Smooth muscle cell (in vitro differentiated cells): ENCODE results near the gene LAMB4. TPM values are rescaled to one million over a fixed set of nuclear protein-coding genes. Genes with fewer than 3 reads are reported as not detected.

ENCODE experiments used
- DNase-seq: peaks from one replicate; lab custom pipeline; 2025; ENCODE audit not compliant: unreplicated experiment; lab: John Stamatoyannopoulos, UW
- H2AFZ ChIP-seq: fragments of 200-600 bp; sonication (generic); 2 replicates; pipeline ENCODE4 v1.6.0; 2016; ENCODE audit warnings: antibody characterized with exemption, low read depth, mild to moderate bottlenecking
- H3F3A ChIP-seq: fragments of 200-600 bp; sonication (generic); 2 replicates; pipeline ENCODE4 v1.6.0; 2017; ENCODE audit warnings: antibody characterized with exemption, low read depth
- H3K27ac ChIP-seq: fragments of 200-600 bp; sonication (generic); 2 replicates; pipeline ENCODE4 v1.5.1; 2016; ENCODE audit warnings: low read depth, mild to moderate bottlenecking
- H3K27me3 ChIP-seq: fragments of 200-600 bp; sonication (generic); 2 replicates; pipeline ENCODE4 v1.6.1; 2016; ENCODE audit warnings: low read depth, mild to moderate bottlenecking
- H3K36me3 ChIP-seq: fragments of 200-600 bp; sonication (generic); 2 replicates; pipeline ENCODE4 v1.5.1; 2016; ENCODE audit warnings: low read depth
- H3K4me1 ChIP-seq: fragments of 200-600 bp; sonication (generic); 2 replicates; pipeline ENCODE4 v1.5.1; 2016; ENCODE audit warnings: low read depth
- H3K4me2 ChIP-seq: fragments of 200-600 bp; sonication (generic); 2 replicates; pipeline ENCODE4 v1.6.0; 2016; ENCODE audit warnings: mild to moderate bottlenecking
- H3K4me3 ChIP-seq: fragments of 200-600 bp; sonication (generic); 2 replicates; pipeline ENCODE4 v1.5.1; 2016; ENCODE audit warnings: mild to moderate bottlenecking
- H3K79me2 ChIP-seq: fragments of 200-600 bp; sonication (generic); 2 replicates; pipeline ENCODE4 v1.6.0; 2016; ENCODE audit warnings: low read depth, mild to moderate bottlenecking
- H3K9ac ChIP-seq: fragments of 200-600 bp; sonication (generic); 2 replicates; pipeline ENCODE4 v1.6.0; 2016; ENCODE audit warnings: low read depth
- H3K9me3 ChIP-seq: fragments of 200-600 bp; sonication (generic); replicated peaks from 2 replicates; pipeline ENCODE4 v1.5.1; 2016; ENCODE audit warnings: low read depth
- H4K20me1 ChIP-seq: fragments of 200-600 bp; sonication (generic); 2 replicates; pipeline ENCODE4 v1.6.0; 2016; ENCODE audit warnings: low read depth
- WGBS: methylation state at CpG from one replicate; pipeline ENCODE4 v1.1.7; 2016; ENCODE audit warnings: low lambda C conversion rate; 5-methylcytosine and 5-hydroxymethylcytosine counted together
- polyA plus RNA-seq: library from polyadenylated mRNA; unstranded; fragments of >200 nt; fragmentation: Nextera tagmentation; extraction: Ambion mirVana; gene quantifications from 2 replicates; pipeline ENCODE4 v1.2.1, GENCODE V29; 2016
- total RNA-seq: library from RNA; depleted of rRNA; stranded (reverse); fragments of >200 nt; gene quantifications from 2 replicates; pipeline ENCODE4 v1.2.3, GENCODE V29; 2014
- TF ChIP-seq, protein P1 (sequence below): fragments of 200-600 bp; sonication (generic); IDR thresholded peaks from 2 replicates; pipeline ENCODE4 v1.5.1; 2017; ENCODE audit warnings: borderline replicate concordance, mild to moderate bottlenecking, antibody characterized with exemption; ENCODE audit not compliant: insufficient read depth, poor library complexity, severe bottlenecking

Gene LAMB4
- total and polyA plus RNA-seq, 2 experiments from 2014 or later: 0.06 to 0.67 TPM

DNA sequence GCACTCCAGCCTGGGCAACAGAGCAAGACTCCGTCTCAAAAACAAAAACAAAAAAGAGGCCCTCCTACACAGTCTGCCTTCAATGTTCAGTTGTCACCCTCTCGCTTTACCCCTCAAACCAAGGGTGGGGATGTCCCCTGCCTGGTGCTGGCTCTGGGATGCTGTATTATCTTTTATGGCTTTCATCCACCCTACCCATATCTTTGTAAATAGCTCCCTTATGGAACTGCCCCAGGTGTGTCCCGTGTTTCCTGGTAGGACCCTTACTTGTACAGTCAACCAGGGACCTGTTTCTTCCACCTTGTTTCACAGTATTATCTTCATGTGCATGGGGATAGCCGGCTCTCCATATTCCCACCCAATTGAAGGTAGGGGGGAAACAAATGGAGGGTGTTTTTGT, 111.5 kb downstream of the LAMB4 start:
- no peaks in the 10 kb centered on the region for H3K27me3 ChIP-seq
- H3K9ac ChIP-seq: no peak overlapping the region
- no peak overlapping the region for H2AFZ ChIP-seq
- TF ChIP-seq, protein P1, sequence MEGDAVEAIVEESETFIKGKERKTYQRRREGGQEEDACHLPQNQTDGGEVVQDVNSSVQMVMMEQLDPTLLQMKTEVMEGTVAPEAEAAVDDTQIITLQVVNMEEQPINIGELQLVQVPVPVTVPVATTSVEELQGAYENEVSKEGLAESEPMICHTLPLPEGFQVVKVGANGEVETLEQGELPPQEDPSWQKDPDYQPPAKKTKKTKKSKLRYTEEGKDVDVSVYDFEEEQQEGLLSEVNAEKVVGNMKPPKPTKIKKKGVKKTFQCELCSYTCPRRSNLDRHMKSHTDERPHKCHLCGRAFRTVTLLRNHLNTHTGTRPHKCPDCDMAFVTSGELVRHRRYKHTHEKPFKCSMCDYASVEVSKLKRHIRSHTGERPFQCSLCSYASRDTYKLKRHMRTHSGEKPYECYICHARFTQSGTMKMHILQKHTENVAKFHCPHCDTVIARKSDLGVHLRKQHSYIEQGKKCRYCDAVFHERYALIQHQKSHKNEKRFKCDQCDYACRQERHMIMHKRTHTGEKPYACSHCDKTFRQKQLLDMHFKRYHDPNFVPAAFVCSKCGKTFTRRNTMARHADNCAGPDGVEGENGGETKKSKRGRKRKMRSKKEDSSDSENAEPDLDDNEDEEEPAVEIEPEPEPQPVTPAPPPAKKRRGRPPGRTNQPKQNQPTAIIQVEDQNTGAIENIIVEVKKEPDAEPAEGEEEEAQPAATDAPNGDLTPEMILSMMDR: no peak
- H3K4me1 ChIP-seq: peaks cover 7% of the 10 kb centered on the region
- DNase-seq: no peak
- H3K9me3 ChIP-seq: no peaks in the 10 kb centered on the region
- WGBS: 93% methylated on average over 4 of the region's 4 CpGs
- no peak overlapping the region for H3K27ac ChIP-seq
- no peaks in the 10 kb centered on the region for H3K79me2 ChIP-seq
- H3F3A ChIP-seq: peaks cover 12% of the 10 kb centered on the region
- no peaks in the 10 kb centered on the region for H3K36me3 ChIP-seq
- H3K4me3 ChIP-seq: no peak overlapping the region
- H3K4me2 ChIP-seq: no peak overlapping the region
- no peaks in the 10 kb centered on the region for H4K20me1 ChIP-seq

DNA sequence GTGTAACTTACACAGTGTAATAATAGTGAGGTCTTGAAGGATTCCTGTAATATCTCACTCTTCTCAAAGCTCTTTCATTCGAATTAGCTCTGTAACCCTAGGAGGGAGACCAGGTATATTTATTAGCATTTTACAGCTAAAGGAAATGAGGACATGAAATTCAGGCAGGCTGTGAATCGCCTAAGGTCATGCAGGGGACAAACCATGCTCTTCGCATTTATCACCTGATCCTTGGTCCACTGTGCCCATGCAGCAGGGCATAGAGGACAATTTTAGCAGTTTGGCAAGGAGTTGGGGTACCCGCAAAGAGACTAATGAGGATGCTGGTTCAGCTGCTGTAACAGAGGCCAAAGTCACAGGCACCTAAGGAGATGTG, 112.4 kb downstream of the LAMB4 start:
- DNase-seq: no peak
- Histone ChIP-seq H3K4me2 (no peak overlapping the region), H3K27me3 (no peaks in the 10 kb centered on the region), H3K9me3 (no peaks in the 10 kb centered on the region), H3F3A (peaks cover 12% of the 10 kb centered on the region), H3K4me1 (peaks cover 7% of the 10 kb centered on the region), H3K4me3 (no peak overlapping the region), H3K27ac (no peak overlapping the region), H3K9ac (no peak overlapping the region), H3K36me3 (no peaks in the 10 kb centered on the region), H2AFZ (no peak overlapping the region), H3K79me2 (no peaks in the 10 kb centered on the region), H4K20me1 (no peaks in the 10 kb centered on the region)
- TF ChIP-seq, protein P1: no peak
- 76% methylated on average over 4 of the region's 4 CpGs for WGBS

DNA sequence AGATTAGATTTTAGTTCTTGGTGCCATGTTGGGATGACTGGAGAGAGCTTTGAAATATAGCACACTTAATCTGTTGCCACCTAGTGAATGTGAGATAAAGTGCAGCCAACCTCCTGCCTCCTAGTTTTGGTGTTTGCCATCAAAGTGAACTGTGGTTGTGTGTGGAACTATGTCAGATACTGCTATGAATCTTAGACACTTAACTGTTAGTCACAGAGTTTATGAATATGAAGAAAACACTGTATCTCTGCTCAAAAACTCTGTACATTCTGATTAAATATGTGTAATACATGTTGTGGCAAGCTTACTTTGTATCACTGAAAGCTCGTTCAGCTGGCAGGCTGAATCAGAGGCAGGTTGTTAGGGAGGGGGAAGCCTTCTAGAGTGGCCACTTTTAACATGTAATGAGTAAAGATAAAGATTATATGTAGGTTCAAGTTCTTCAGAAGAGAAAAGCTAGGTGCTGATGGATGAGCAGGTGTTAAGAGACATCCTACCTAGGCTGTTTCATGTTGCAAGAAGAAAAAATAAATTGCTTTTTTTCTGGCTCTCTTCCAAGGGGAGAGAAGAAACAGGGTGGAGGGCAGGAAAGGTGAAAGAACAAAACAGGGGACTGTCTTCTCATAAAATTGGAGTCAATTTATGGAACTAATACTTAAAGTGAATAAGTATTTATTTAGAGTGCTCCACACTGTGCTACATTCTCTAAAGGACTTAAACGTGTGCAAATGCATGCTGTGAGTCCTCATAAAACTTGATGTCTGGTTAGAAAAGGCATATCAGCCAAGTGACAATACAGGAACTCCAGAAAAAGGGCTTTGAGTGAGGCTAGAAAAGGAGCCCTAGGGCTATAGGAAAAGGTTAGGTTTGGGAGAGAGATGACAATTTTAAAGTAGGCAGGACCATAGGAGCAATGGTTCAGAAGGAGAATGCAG, 113.1 kb downstream of the LAMB4 start:
- H3K27me3 ChIP-seq: no peaks in the 10 kb centered on the region
- H3K9ac ChIP-seq: no peak overlapping the region
- H4K20me1 ChIP-seq: no peaks in the 10 kb centered on the region
- H2AFZ ChIP-seq: no peak overlapping the region
- no peaks in the 10 kb centered on the region for H3K9me3 ChIP-seq
- no peak overlapping the region for H3K27ac ChIP-seq
- H3K4me2 ChIP-seq: peak overlapping the region; percentile 7
- 27% methylated on average over 2 of the region's 2 CpGs for WGBS
- H3K4me1 ChIP-seq: peaks cover 7% of the 10 kb centered on the region
- peaks cover 12% of the 10 kb centered on the region for H3F3A ChIP-seq
- H3K4me3 ChIP-seq: no peak overlapping the region
- DNase-seq: no peak
- TF ChIP-seq, protein P1: peak; percentile 32
- H3K79me2 ChIP-seq: no peaks in the 10 kb centered on the region
- no peaks in the 10 kb centered on the region for H3K36me3 ChIP-seq

DNA sequence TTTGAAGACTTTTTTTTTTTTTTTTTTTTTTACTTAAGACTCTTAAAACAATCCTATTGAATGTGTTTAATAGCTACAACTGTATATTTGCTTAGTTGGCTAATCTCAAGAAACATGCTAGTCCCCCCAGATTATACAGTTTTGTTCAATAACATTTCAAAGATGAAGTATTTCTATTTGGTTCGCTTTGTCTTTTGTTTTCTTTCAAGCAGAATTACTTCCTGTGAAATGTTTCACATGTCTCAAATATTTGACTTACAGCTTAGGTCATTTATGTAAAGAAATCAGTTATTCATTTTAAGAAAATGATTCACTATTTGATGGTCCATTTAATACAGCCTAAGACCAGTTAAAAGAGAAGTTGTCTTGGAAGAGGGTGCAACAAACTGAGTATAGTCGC, 114.4 kb downstream of the LAMB4 start:
- TF ChIP-seq, protein P1: no peak
- Histone ChIP-seq H3K9me3 (no peaks in the 10 kb centered on the region), H2AFZ (no peak overlapping the region), H4K20me1 (no peaks in the 10 kb centered on the region), H3F3A (peaks cover 17% of the 10 kb centered on the region), H3K4me3 (no peak overlapping the region), H3K9ac (no peak overlapping the region), H3K79me2 (no peaks in the 10 kb centered on the region), H3K4me1 (peaks cover 7% of the 10 kb centered on the region), H3K27me3 (no peaks in the 10 kb centered on the region), H3K4me2 (no peak overlapping the region), H3K36me3 (no peaks in the 10 kb centered on the region), H3K27ac (no peak overlapping the region)
- DNase-seq: no peak
- 92% methylated on average over 2 of the region's 2 CpGs for WGBS
